ENCODE measurements around the gene ZNF425. TPM values are rescaled to one million over a fixed set of nuclear protein-coding genes. Genes with fewer than 3 reads are reported as not detected.

Gene ZNF425
- total RNA-seq, 1 donor from 2014 or later: 6.5 TPM

DNA sequence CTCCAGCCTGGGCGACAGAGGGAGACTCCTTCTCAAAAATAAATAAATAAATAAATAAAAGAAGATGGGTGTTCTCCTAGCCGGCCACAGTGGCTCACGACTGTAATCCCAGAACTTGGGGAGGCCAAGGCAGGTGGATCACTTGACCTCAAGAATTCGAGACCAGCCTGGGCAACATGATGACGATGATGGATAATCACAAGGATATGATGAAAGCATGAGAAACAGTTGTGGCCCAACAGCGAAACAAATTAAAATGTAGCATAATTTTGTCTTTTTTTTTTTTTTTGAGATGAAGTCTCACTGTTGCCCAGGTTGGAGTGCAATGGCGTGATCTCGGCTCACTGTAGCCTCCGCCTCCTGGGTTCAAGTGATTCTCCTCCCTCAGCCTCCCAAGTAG is 48.5 kb downstream of the ZNF425 start:
- no peaks in the 10 kb centered on the region for H3K9me3 Mint-ChIP-seq (ENCODE audit: unreplicated experiment)
- H3K4me1 Mint-ChIP-seq (ENCODE audit: low read depth, unreplicated experiment): no peaks in the 10 kb centered on the region
- H3K36me3 Mint-ChIP-seq (ENCODE audit: unreplicated experiment): peaks cover 16% of the 10 kb centered on the region
- no peak overlapping the region for H3K27ac Mint-ChIP-seq (ENCODE audit: unreplicated experiment)
- H3K27me3 Mint-ChIP-seq (ENCODE audit: unreplicated experiment): no peaks in the 10 kb centered on the region
- no peak overlapping the region for H3K4me3 Mint-ChIP-seq (ENCODE audit: unreplicated experiment)
- TF ChIP-seq, protein P1, sequence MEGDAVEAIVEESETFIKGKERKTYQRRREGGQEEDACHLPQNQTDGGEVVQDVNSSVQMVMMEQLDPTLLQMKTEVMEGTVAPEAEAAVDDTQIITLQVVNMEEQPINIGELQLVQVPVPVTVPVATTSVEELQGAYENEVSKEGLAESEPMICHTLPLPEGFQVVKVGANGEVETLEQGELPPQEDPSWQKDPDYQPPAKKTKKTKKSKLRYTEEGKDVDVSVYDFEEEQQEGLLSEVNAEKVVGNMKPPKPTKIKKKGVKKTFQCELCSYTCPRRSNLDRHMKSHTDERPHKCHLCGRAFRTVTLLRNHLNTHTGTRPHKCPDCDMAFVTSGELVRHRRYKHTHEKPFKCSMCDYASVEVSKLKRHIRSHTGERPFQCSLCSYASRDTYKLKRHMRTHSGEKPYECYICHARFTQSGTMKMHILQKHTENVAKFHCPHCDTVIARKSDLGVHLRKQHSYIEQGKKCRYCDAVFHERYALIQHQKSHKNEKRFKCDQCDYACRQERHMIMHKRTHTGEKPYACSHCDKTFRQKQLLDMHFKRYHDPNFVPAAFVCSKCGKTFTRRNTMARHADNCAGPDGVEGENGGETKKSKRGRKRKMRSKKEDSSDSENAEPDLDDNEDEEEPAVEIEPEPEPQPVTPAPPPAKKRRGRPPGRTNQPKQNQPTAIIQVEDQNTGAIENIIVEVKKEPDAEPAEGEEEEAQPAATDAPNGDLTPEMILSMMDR (IDR thresholded peaks at IDR 0.05; ENCODE audit: partially characterized antibody, unreplicated experiment): no peak
- no peak for DNase-seq

DNA sequence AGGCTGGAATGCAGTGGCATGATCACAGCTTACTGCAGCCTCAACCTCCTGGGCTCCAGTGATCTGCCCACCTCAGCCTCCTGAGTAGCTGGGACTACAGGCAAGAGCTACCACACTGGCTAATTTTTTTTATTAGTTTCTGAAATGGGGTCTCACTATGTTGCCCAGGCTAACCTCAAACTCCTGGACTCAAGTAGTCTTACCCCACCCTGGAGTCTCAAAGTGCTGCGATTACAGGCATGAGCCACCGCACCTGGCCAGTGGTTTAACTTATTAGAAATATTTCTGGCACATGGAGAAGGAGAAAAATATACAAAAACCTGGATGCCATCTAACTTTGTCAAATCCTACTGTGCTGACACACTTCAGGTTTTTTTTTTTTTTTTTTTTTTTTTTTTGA is 50.8 kb downstream of the ZNF425 start:
- no peak for DNase-seq
- Mint-ChIP-seq H3K36me3 (ENCODE audit: unreplicated experiment) (peaks cover 10% of the 10 kb centered on the region), H3K4me3 (ENCODE audit: unreplicated experiment) (no peak overlapping the region), H3K9me3 (ENCODE audit: unreplicated experiment) (no peaks in the 10 kb centered on the region), H3K27ac (ENCODE audit: unreplicated experiment) (no peak overlapping the region), H3K4me1 (ENCODE audit: low read depth, unreplicated experiment) (no peaks in the 10 kb centered on the region), H3K27me3 (ENCODE audit: unreplicated experiment) (no peaks in the 10 kb centered on the region)
- TF ChIP-seq, protein P1 (IDR thresholded peaks at IDR 0.05; ENCODE audit: partially characterized antibody, unreplicated experiment): no peak

DNA sequence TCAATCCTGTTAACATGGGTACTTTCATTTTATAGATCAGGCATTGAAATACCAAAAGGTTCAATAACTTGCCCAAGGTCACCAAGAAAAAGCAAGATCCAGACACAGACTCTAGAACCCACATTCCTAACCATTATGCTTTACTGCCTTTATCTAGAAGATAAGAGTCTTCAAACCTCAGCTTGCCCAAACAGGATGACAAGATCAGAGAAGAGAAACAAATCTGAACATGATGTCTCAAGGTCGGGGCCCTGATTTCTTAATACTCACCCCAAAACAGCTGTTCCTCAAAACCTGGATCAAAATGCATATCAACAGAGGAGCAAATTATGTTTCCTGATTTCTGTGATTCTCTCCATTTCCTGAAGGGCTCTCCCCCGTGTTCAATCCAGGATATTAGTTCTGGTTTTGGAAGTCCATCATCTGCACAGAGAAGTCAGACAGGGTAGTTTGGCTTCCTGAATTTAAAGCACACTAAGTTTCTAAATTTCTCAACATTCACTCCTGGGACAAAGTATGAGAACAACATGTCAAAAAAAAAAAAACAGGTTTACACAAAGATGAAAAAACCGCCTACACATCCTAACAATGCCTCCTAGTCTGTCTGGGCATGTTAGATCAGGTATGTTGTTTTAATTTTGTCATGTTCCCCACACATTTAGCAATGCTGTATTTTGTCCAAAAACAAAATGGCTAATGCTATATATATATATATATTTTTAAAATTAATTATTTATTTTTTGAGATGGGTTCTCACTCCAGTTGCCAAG is 51.8 kb downstream of the ZNF425 start:
- Mint-ChIP-seq H3K27ac (ENCODE audit: unreplicated experiment) (no peak overlapping the region), H3K4me1 (ENCODE audit: low read depth, unreplicated experiment) (no peaks in the 10 kb centered on the region), H3K27me3 (ENCODE audit: unreplicated experiment) (no peaks in the 10 kb centered on the region), H3K36me3 (ENCODE audit: unreplicated experiment) (peaks cover 7% of the 10 kb centered on the region), H3K9me3 (ENCODE audit: unreplicated experiment) (no peaks in the 10 kb centered on the region), H3K4me3 (ENCODE audit: unreplicated experiment) (no peak overlapping the region)
- TF ChIP-seq, protein P1 (IDR thresholded peaks at IDR 0.05; ENCODE audit: partially characterized antibody, unreplicated experiment): no peak
- DNase-seq: no peak

DNA sequence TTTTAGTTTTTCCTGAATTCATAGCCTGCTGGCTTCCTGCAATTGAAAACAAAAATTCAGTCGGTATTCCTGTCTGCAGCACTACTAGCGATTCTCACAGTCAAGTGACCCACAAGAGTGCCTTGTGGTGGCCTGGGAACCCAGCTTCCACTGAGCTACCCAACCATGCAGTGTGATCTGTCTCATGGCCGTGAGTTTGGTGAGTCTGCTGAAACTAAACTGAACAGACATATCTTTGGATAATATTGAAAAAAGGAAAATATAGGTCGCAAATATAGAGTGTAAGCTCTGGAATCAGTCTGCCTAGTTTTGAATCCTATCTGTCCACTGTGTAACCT is 53.7 kb downstream of the ZNF425 start:
- no peaks in the 10 kb centered on the region for H3K9me3 Mint-ChIP-seq (ENCODE audit: unreplicated experiment)
- DNase-seq: no peak
- H3K27ac Mint-ChIP-seq (ENCODE audit: unreplicated experiment): peak overlapping the region; percentile 43
- no peaks in the 10 kb centered on the region for H3K4me1 Mint-ChIP-seq (ENCODE audit: low read depth, unreplicated experiment)
- H3K27me3 Mint-ChIP-seq (ENCODE audit: unreplicated experiment): no peaks in the 10 kb centered on the region
- peaks cover 7% of the 10 kb centered on the region for H3K36me3 Mint-ChIP-seq (ENCODE audit: unreplicated experiment)
- no peak overlapping the region for H3K4me3 Mint-ChIP-seq (ENCODE audit: unreplicated experiment)
- TF ChIP-seq, protein P1 (IDR thresholded peaks at IDR 0.05; ENCODE audit: partially characterized antibody, unreplicated experiment): no peak

DNA sequence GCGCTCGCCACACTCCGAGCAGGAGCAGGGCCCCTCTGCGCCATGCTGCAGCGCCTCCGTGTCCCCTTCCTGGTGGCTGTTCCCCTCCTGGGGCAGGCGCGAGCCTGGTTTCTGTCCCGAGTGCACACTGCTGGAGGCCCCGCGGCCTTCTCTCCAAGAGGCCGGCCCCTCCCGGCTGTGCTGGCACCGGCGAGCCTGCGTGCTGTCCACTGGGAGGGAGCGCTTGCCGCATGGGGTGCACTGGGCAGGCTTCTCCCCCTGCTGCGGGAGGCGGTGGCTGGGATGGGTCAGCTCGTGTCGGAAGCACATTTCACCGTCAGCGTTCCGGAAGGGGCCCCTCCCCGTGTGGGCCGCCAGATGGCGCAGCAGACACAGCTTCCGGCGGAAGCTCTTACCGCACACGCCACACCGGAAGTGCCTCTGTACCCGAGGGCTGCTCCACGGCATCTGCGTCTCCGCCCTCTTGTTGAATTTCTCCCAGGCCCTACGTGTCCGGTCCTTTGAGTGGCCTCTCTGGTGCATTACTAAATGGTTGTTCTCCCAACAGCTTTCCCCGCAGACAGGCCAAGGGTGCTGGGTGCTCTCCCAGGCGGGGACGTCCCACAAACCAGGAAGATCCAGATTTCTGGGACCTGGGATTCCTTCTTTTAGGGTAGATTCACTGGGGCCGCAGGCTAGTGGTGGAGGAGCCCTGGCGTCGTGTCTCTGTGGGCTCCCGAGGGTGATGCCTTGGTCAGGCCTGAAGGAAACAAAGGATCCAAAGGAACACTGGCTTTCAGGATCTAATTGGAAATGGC is 54.3 kb downstream of the ZNF425 start:
- TF ChIP-seq, protein P1 (IDR thresholded peaks at IDR 0.05; ENCODE audit: partially characterized antibody, unreplicated experiment): peak; percentile 56
- no peaks in the 10 kb centered on the region for H3K4me1 Mint-ChIP-seq (ENCODE audit: low read depth, unreplicated experiment)
- peak; percentile 73 for DNase-seq
- H3K27ac Mint-ChIP-seq (ENCODE audit: unreplicated experiment): peak overlapping the region; percentile 62
- H3K4me3 Mint-ChIP-seq (ENCODE audit: unreplicated experiment): no peak overlapping the region
- no peaks in the 10 kb centered on the region for H3K9me3 Mint-ChIP-seq (ENCODE audit: unreplicated experiment)
- peaks cover 3% of the 10 kb centered on the region for H3K36me3 Mint-ChIP-seq (ENCODE audit: unreplicated experiment)
- H3K27me3 Mint-ChIP-seq (ENCODE audit: unreplicated experiment): no peaks in the 10 kb centered on the region

Data from glutamatergic neuron (in vitro differentiated cells).